ENCODE results near the gene EMID1. TPM values are rescaled to one million over a fixed set of nuclear protein-coding genes. Genes with fewer than 3 reads are reported as not detected.

Gene EMID1
- polyA plus RNA-seq, 1 experiment = 1.1 TPM

DNA sequence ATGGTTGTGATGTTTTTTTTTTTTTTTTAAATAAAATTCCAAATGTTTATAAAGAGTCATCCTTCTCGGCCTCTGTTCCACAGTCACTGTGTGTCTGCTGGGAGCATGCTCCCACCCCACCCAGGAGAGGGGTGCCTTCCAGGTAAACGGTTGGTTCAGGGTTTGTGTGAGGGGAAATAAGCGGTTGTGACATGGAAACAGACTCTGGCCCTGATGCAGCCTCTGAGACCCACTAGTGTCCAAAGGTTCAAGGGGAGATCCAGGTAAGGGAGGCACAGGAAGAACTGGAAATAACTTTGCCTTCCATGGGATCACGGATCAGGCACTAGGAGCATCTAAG lies 94.7 kb downstream of the EMID1 start:
- Histone ChIP-seq H3K4me3 (ENCODE audit: low read depth, low read length) (no peak overlapping the region), H3K9me3 (ENCODE audit: control insufficient read depth, insufficient read depth, low read length) (no peaks in the 10 kb centered on the region), H3K27me3 (ENCODE audit: control insufficient read depth, insufficient read depth, low read length) (no peaks in the 10 kb centered on the region), H3K27ac (ENCODE audit: low read depth, low read length) (no peak overlapping the region)
- ChIA-PET CTCF (no interaction called here), POLR2A (no interaction called here)
- no peak for DNase-seq (ENCODE audit: low read depth, low spot score)
- TF ChIP-seq, protein P1, sequence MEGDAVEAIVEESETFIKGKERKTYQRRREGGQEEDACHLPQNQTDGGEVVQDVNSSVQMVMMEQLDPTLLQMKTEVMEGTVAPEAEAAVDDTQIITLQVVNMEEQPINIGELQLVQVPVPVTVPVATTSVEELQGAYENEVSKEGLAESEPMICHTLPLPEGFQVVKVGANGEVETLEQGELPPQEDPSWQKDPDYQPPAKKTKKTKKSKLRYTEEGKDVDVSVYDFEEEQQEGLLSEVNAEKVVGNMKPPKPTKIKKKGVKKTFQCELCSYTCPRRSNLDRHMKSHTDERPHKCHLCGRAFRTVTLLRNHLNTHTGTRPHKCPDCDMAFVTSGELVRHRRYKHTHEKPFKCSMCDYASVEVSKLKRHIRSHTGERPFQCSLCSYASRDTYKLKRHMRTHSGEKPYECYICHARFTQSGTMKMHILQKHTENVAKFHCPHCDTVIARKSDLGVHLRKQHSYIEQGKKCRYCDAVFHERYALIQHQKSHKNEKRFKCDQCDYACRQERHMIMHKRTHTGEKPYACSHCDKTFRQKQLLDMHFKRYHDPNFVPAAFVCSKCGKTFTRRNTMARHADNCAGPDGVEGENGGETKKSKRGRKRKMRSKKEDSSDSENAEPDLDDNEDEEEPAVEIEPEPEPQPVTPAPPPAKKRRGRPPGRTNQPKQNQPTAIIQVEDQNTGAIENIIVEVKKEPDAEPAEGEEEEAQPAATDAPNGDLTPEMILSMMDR (IDR thresholded peaks at IDR 0.05; ENCODE audit: low read depth, low read length) = no peak

DNA sequence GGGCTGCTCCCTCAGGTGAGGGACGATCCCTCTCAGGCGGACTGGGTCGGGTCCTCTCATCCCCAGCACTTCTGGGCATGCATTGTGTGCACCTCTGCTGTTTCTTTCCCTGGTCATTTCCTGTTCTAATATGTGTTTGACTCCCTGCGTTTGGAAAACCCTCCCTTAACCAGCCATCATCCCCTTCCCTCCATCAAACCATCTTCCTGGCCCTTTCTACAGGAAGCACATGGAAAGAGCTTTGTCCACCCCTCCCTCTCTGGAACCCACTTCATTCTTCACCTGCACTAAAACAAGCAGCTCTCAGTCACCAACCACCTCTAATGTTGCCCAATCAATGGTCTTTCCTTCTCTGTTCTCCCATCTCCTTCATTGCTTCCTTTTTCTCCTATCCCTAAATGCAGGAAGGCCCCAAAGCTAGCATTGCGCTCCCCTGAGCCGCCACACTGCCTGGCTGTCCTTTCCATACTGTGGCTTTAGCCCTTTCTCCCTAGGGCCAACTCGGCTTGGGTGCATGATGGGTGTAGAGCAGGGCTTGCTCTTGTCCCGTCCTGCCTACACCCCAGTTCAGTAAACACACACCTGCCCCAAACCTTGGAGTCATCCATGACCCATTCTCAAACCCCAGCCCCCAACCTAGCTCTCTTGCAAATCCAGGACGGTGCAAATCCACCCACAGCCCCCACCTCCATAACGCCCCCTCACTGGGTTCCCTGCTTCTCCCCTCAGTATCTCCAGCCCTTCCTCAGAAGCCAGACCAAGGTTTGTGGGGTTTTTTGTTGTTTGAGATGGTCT lies 95.3 kb downstream of the EMID1 start:
- Histone ChIP-seq H3K4me3 (ENCODE audit: low read depth, low read length) (no peak overlapping the region), H3K27me3 (ENCODE audit: control insufficient read depth, insufficient read depth, low read length) (no peaks in the 10 kb centered on the region), H3K27ac (ENCODE audit: low read depth, low read length) (no peak overlapping the region), H3K9me3 (ENCODE audit: control insufficient read depth, insufficient read depth, low read length) (no peaks in the 10 kb centered on the region)
- ChIA-PET POLR2A (no interaction called here), CTCF (no interaction called here)
- no peak for DNase-seq (ENCODE audit: low read depth, low spot score)
- TF ChIP-seq, protein P1 (IDR thresholded peaks at IDR 0.05; ENCODE audit: low read depth, low read length) = no peak

DNA sequence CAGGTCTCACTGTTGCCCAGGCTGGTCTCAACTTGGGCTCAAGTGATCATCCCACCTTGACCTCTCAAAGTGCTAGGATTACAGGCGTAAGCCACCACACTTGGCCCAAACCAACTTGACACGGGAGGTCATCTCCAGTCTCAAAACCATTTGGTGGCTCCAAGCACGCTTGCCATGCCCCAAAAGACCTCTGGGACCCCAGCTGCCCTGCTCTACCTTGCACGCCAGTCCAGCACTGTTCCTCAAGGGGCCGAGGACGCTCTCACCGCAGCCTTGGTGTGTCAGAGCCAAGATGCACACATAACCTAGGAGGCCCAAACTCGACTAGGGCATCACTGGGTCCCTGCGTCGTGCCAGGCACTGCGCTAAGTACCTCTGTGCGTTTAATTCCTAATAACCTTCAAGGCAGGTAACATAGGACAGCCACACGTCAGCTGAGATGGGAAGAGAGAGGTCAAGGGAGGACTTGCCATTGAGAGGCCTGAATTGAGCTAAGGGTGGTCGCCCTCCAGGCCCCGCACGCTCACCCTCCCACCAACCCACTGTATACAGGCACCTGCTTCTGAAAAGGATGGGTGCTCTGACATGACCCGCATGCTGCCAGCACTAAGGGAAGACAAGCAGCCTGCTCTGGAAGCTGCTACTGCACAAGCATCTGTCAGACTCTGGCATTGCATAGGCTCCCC lies 96.2 kb downstream of the EMID1 start:
- Histone ChIP-seq H3K9me3 (ENCODE audit: control insufficient read depth, insufficient read depth, low read length) (no peaks in the 10 kb centered on the region; the same call in 1 of the 2 replicates), H3K27ac (ENCODE audit: low read depth, low read length) (no peak overlapping the region), H3K4me3 (ENCODE audit: low read depth, low read length) (no peak overlapping the region), H3K27me3 (ENCODE audit: control insufficient read depth, insufficient read depth, low read length) (no peaks in the 10 kb centered on the region)
- POLR2A ChIA-PET = no interaction called here
- DNase-seq (ENCODE audit: low read depth, low spot score) = no peak
- CTCF ChIA-PET = no interaction called here
- TF ChIP-seq, protein P1 (IDR thresholded peaks at IDR 0.05; ENCODE audit: low read depth, low read length) = no peak

DNA sequence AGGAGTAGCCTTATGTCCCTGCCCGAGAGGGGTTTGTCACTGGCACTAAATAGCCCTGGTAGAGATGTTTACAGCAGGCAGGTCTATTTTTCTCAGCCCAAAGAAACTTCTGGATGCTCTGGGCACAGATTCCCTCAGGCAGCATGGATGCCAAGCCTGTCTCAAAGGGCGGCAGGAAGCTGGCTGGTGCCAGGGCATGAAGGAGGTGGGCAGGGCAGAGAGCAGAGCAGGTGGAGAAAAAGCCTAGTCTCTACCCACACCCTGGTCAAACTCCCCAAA lies 96.6 kb downstream of the EMID1 start:
- Histone ChIP-seq H3K27ac (ENCODE audit: low read depth, low read length) (no peak overlapping the region), H3K9me3 (ENCODE audit: control insufficient read depth, insufficient read depth, low read length) (no peaks in the 10 kb centered on the region; the same call in 1 of the 2 replicates), H3K27me3 (ENCODE audit: control insufficient read depth, insufficient read depth, low read length) (no peaks in the 10 kb centered on the region), H3K4me3 (ENCODE audit: low read depth, low read length) (no peak overlapping the region)
- TF ChIP-seq, protein P1 (IDR thresholded peaks at IDR 0.05; ENCODE audit: low read depth, low read length) = no peak
- ChIA-PET CTCF (no interaction called here), POLR2A (no interaction called here)
- DNase-seq (ENCODE audit: low read depth, low spot score) = no peak

DNA sequence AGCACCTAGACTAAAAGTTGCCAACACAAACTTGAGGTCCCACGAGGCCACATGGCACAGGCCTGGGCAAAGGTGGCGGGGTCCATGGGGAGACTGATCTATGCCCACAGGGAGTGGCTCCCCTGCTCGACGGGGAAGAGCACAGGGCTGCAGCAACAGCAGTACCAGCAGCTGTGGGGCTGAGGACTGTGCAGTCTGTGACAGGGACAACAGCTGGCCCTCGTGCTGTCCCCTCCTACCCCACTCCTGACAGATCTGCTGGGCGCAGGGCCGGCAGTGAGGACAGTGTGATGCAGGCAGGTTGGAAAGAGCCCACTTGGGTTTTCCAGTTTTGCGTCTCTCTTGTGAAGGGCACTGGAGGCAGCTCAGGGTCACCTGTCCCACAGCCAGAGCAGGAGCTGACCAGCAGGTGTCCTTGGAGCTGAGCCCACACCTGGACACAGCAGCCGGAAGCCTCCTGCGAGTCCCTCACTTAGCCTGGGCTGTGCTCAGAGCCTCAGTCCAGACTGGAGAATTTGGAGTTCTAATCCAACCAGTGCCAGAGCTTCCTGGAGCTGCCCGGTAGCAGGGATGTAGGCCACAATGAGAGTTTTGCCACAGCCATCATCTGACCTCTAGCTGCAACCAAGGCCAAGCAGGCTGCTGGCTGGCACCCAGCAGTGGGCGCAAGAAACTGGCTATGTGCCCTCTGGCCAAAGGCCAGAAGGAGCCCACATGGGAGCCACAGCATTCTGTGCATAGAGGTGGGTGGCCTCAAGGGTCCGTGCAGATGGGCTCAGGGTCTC lies 97.2 kb downstream of the EMID1 start:
- POLR2A ChIA-PET = no interaction called here
- CTCF ChIA-PET = no interaction called here
- Histone ChIP-seq H3K27me3 (ENCODE audit: control insufficient read depth, insufficient read depth, low read length) (no peaks in the 10 kb centered on the region), H3K4me3 (ENCODE audit: low read depth, low read length) (no peak overlapping the region), H3K9me3 (ENCODE audit: control insufficient read depth, insufficient read depth, low read length) (no peaks in the 10 kb centered on the region; the same call in 1 of the 2 replicates), H3K27ac (ENCODE audit: low read depth, low read length) (no peak overlapping the region)
- TF ChIP-seq, protein P1 (IDR thresholded peaks at IDR 0.05; ENCODE audit: low read depth, low read length) = no peak
- DNase-seq (ENCODE audit: low read depth, low spot score) = no peak
